Cardiac fibroblast (primary cell): ENCODE results near the gene RIPOR3.

Experiments
- DNase-seq, 2 donors: peaks; one replicate each; pipeline versions ENCODE4 v3.0.0 to v3.0.0-alpha.2; 2010; ENCODE audit warnings: low read depth in 2 of 2
- H3K4me3 ChIP-seq, 2 donors: replicated peaks in 1 of 2; 1 replicate in 1 of 2; 2 replicates in 1 of 2; pipeline ENCODE4 v1.5.1; 2011; ENCODE audit warnings: low read depth in 2 of 2, low read length in 2 of 2, mild to moderate bottlenecking in 2 of 2, moderate library complexity in 1 of 2
- TF ChIP-seq, protein P1 (sequence below): IDR thresholded peaks from one replicate; pipeline ENCODE4 v1.5.1; 2011; ENCODE audit warnings: low read depth, mild to moderate bottlenecking, low read length, inconsistent platforms

The RIPOR3 gene

DNA sequence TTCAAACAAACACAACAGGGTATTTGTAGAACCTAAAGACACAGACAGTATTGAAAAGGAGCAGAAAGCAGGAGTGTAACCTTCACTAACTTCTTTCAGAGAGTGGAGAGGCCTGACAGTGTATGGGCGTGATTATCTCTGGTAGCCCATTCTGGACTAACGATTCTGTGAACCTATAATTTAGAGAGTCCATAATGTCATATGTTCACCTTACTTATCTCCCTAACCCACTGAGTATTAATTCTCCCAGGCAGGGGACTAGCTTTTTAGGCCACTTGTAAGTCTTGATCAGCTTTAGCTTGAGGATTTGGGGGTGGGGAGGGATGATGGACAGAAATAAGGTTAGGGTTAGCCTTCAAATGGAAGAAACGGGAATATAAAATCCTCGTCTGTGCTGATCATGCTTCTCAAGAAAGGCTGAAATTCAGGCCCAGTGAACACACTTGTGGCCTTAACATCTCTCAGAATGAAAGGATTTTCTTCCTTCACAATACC, 37.2 kb upstream of the RIPOR3 start:
- TF ChIP-seq, protein P1, sequence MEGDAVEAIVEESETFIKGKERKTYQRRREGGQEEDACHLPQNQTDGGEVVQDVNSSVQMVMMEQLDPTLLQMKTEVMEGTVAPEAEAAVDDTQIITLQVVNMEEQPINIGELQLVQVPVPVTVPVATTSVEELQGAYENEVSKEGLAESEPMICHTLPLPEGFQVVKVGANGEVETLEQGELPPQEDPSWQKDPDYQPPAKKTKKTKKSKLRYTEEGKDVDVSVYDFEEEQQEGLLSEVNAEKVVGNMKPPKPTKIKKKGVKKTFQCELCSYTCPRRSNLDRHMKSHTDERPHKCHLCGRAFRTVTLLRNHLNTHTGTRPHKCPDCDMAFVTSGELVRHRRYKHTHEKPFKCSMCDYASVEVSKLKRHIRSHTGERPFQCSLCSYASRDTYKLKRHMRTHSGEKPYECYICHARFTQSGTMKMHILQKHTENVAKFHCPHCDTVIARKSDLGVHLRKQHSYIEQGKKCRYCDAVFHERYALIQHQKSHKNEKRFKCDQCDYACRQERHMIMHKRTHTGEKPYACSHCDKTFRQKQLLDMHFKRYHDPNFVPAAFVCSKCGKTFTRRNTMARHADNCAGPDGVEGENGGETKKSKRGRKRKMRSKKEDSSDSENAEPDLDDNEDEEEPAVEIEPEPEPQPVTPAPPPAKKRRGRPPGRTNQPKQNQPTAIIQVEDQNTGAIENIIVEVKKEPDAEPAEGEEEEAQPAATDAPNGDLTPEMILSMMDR: no peak
- no peak for DNase-seq
- H3K4me3 ChIP-seq: no peak overlapping the region

DNA sequence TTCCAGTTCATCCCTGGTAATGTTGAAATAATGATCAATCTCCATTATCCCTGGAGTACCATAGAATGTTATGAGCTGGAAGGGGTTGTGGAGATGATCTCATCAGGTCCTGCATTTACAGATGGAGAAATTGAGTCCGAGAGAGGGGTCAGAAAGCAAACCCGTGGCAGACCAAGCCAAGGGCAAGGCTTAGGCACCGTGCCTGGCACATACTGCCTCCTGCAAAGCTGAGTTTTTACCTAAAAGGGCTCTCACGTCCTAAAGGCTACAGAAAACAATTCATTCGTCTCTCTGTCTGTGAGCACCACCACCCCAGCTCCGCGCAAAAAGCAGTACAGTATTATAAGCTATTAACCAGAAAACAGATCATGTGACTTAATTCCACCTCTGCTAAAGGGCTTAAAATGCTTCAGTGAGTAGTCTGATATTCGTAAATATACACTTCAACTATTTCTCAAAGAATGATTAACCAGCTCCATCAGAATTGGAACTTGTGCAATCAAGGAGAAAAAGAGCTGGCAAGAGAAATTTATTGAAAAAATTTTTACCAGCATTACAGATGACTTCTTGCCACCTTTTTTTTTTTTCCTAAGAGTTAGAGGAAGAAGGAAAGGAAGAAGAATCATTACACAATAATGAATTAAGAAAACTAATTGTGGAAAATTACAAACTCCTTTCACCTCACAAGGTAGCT, 36.6 kb upstream of the RIPOR3 start:
- DNase-seq: no peak
- no peak overlapping the region for H3K4me3 ChIP-seq
- TF ChIP-seq, protein P1: no peak

DNA sequence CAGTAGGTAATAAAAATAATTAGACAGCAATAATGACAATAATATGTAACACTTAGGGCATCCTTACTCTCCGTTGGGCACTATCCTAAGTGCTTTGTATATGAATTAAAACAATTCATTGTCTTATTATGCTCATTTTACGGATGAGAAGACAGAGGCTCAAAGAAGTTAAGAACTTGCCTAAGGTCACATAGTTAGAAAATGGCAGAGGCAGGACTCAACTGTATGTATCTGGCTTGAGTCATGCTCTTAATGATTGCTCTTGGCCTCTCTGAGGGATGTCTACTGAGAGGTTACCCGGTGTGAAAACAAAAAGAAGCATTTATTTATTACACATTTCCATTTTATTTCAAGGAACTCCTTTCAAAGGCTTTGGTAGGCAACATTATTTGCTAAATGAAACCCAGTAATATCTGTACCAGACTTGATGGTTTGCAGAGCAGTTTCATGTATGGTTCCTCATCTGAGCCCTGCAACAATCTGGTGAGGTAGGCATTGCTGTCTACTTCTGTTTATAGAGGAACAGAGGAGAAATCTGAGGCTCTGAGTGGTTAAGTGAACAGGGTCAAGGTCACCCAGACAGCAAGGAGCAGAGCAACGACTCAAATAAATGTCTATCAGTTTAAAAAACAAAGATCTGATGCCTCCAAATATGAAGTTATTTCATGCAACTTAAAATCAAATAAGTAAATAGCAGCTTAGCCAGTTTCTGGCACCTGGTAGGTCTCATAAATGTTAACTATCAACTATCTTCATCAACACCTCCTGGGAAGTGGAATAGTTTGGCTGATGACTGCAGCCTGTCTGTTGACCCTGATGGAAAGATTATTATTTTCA, 35.8 kb upstream of the RIPOR3 start:
- H3K4me3 ChIP-seq: no peak overlapping the region
- TF ChIP-seq, protein P1: no peak
- DNase-seq: no peak

DNA sequence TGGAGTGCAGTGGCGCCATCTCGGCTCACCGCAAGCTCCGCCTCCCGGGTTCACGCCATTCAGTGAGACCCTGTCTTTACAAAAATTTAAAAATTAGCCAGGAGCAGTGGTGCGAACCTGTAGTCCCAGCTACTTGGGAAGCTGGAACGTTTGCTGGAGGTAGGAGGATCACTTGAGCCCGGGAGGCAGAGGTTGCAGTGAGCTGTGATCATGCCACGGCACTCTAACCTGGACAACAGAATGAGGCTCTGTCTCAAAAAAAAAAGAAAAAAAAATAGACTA, 34.3 kb upstream of the RIPOR3 start:
- DNase-seq: no peak
- TF ChIP-seq, protein P1: no peak
- H3K4me3 ChIP-seq: no peak overlapping the region

DNA sequence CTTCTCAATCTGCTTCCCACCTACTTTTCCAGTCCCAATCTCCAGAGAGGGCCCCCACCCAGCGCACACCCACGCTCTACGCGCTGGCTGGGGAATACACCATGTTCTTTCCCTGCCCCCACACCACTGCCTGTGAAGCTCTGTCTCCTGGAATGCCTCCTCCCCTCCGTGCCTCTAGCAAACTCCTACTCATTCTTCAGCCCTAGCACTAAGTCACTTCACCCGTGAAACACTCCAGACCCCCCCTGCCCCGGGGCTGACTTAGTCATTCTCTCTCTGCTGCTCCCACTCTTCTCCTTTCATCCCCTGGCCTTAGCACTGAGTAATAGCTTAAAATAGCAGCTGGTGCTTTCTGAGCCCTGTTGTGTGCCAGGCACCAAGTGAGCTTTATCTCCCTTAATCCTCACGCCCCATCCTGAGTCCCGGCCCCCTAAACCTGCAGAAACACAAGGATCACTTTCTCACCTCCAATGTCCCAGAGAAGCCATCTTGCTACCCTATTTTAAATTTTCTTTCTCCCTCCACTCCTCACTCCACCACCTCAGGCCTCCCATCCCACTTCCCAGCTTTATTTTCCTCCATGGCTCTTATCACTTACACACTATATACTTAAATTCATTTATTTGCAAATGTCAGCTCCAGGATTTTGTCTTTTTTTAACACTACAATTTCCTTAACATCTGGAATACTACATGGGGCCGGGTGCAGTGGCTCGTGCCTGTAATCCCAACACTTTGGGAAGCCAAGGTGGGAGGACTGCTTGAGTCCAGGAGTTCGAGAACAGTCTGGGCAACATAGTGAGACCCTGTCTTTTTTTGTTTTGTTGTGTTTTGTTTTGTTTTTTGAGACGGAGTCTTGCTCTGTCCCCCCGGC, 33.7 kb upstream of the RIPOR3 start:
- peak; percentile 96 for DNase-seq
- TF ChIP-seq, protein P1: no peak
- no peak overlapping the region for H3K4me3 ChIP-seq

DNA sequence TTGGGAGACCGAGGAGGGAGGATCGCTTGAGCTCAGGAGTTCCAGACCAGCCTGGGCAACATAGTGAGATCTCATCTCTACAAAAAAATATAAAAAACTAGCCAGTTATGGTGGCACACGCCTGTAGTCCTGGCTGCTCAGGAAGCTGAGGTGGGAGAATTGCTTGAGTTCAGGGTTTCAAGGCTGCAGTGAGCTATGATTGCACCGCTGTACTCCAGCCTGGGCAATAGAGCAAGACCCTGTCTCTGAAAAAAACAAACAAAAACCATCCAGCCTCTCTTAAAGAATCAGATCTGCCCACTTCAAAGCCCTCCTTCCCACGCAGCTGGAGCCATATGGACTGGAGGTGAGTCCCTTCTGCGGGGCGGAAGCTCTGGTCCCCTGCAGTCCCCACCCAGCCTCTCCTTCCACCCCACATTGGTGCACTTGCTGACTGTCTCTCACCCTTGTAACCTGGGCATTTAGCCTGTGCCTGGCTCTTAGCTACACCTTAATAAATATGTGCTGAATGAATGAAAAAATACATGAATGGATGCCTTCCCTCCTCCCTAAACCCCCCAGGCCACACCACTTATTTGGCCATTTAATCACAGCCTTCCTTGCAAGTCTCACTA, 32.9 kb upstream of the RIPOR3 start:
- H3K4me3 ChIP-seq: no peak overlapping the region
- TF ChIP-seq, protein P1: no peak
- no peak for DNase-seq
